AG09319 (cell line): Measurements from ENCODE around the gene QRFP.

Experiments
- DNase-seq: peaks from one replicate; pipeline ENCODE4 v3.0.0-alpha.2; 2010; ENCODE audit warnings: low read depth; ENCODE audit errors: extremely low read depth
- TF ChIP-seq, protein P1 (sequence below): IDR thresholded peaks from 2 replicates; pipeline ENCODE4 v1.5.1; 2011; ENCODE audit warnings: low read depth, mild to moderate bottlenecking, inconsistent platforms, low read length, moderate library complexity

Gene QRFP

DNA sequence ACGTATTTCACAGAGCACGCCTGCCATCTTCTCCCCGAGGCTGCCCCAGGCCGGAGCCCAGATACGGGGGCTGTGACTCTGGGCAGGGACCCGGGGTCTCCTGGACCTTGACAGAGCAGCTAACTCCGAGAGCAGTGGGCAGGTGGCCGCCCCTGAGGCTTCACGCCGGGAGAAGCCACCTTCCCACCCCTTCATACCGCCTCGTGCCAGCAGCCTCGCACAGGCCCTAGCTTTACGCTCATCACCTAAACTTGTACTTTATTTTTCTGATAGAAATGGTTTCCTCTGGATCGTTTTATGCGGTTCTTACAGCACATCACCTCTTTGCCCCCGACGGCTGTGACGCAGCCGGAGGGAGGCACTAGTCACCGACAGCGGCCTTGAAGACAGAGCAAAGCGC, 9.6 kb downstream of the QRFP start:
- no peak for DNase-seq

GRCh38 chr9:130885484-130886375, 10.9 kb downstream of the QRFP start:
- TF ChIP-seq, protein P1, sequence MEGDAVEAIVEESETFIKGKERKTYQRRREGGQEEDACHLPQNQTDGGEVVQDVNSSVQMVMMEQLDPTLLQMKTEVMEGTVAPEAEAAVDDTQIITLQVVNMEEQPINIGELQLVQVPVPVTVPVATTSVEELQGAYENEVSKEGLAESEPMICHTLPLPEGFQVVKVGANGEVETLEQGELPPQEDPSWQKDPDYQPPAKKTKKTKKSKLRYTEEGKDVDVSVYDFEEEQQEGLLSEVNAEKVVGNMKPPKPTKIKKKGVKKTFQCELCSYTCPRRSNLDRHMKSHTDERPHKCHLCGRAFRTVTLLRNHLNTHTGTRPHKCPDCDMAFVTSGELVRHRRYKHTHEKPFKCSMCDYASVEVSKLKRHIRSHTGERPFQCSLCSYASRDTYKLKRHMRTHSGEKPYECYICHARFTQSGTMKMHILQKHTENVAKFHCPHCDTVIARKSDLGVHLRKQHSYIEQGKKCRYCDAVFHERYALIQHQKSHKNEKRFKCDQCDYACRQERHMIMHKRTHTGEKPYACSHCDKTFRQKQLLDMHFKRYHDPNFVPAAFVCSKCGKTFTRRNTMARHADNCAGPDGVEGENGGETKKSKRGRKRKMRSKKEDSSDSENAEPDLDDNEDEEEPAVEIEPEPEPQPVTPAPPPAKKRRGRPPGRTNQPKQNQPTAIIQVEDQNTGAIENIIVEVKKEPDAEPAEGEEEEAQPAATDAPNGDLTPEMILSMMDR: no peak
- no peak for DNase-seq

More for the DNA sequence above, 9.6 kb downstream of the QRFP start:
- TF ChIP-seq, protein P1: no peak

GRCh38 chr9:130884542-130885483, 11.8 kb downstream of the QRFP start:
- no peak for DNase-seq
- TF ChIP-seq, protein P1: no peak

GRCh38 chr9:130884111-130884531, 12.5 kb downstream of the QRFP start:
- no peak for DNase-seq
- TF ChIP-seq, protein P1: no peak

DNA sequence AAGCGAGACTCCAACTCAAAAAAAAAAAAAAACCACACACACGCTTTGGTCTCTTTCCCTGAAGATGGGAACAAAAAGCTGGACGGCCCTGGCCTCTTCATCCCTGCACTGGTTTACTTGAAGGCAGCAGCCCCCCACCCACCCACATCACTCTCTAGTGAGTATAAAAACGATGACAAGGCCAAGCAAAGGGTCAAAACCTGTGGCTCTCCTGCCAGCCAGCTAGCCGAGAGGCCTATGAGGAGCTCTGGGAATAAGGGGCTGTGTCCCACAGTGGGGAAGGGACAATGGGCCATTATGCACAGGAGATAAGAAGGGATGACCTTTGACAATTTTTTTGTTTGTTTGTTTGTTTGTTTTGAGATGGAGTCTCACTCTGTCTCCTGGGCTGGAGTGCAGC, 13.1 kb downstream of the QRFP start:
- TF ChIP-seq, protein P1: no peak
- DNase-seq: no peak

- DNase-seq: no peak
Measured at GRCh38 chr9:130882696-130883225, 13.9 kb downstream of the QRFP start.

More at GRCh38 chr9:130882696-130883225, 13.9 kb downstream of the QRFP start:
- TF ChIP-seq, protein P1: no peak
